ENCODE measurements around the gene CASKIN1.

GRCh38 chr16:2170080-2170479, 26.3 kb downstream of the CASKIN1 start:
- no peak for TF ChIP-seq POLR2A (IDR thresholded peaks at IDR 0.05)
- TF ChIP-seq CTCF (IDR thresholded peaks at IDR 0.05): no peak
